ENCODE measurements around the gene RYR2.

RYR2 gene

GRCh38 chr1:237041795-237042525 lies at the start of gene RYR2:
TSS of gene RYR2 (plus strand) at chr1:237042184. CDS start at chr1:237042522, 338 bp downstream.
- Histone ChIP-seq H3K4me1 (no peaks in the 10 kb centered on the region), H3K4me3 (no peak within 1 kb of the TSS), H4K20me1 (no peaks in the 10 kb centered on the region), H3K27me3 (no peaks in the 10 kb centered on the region), H3K9me3 (replicated peaks in 1 of 11) (peaks cover 14 to 25% (median 20%) of the 10 kb centered on the region in 11 experiments), H3K4me2 (no peak within 1 kb of the TSS), H3K27ac (no peak within 1 kb of the TSS), H3K36me3 (no peaks in the 10 kb centered on the region), H3K9ac (no peak within 1 kb of the TSS)
- TF ChIP-seq Cebpa-rat (IDR thresholded peaks at IDR 0.05) = peak in 6 of 11 experiments; percentile 39 to 91 (median 57); a peak in 9 of 22 replicates

DNA sequence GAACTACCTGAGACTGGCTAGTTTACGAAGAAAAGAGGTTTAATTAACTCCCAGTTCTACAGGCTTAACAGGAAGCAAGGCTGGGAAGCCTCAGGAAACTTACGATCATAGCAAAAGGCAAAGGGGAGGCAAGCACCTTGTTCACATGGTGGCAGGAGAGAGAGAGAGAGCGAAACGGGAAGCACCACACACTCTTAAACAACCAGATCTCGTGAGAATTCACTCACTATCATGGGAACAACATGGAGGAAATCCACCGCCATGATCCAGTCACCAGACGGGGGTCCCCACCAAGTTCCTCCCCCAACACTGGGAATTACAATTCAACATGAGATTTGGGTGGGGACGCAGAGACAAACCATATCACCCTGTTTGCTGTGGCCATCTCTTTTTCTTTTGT lies 49.5 kb upstream of the RYR2 start:
- no peak overlapping the region for H3K9ac ChIP-seq
- H3K27me3 ChIP-seq = no peaks in the 10 kb centered on the region
- no peak for TF ChIP-seq Cebpa-rat (IDR thresholded peaks at IDR 0.05)
- no peaks in the 10 kb centered on the region for H4K20me1 ChIP-seq
- no peak overlapping the region for H3K27ac ChIP-seq
- H3K9me3 ChIP-seq (replicated peaks in 1 of 11) = peaks cover 12 to 19% (median 16%) of the 10 kb centered on the region in 11 experiments; a peak in 21 of 22 replicates
- no peaks in the 10 kb centered on the region for H3K4me1 ChIP-seq
- no peak overlapping the region for H3K4me2 ChIP-seq
- H3K4me3 ChIP-seq = no peak overlapping the region
- H3K36me3 ChIP-seq = no peaks in the 10 kb centered on the region

GRCh38 chr1:236994450-236994849 lies 47.5 kb upstream of the RYR2 start:
- no peaks in the 10 kb centered on the region for H4K20me1 ChIP-seq
- TF ChIP-seq Cebpa-rat (IDR thresholded peaks at IDR 0.05) = no peak
- no peaks in the 10 kb centered on the region for H3K36me3 ChIP-seq
- no peaks in the 10 kb centered on the region for H3K4me1 ChIP-seq
- no peak overlapping the region for H3K4me3 ChIP-seq
- H3K4me2 ChIP-seq = no peak overlapping the region
- H3K27me3 ChIP-seq = no peaks in the 10 kb centered on the region
- no peak overlapping the region for H3K27ac ChIP-seq
- H3K9me3 ChIP-seq (replicated peaks in 1 of 11) = peaks cover 11 to 13% (median 12%) of the 10 kb centered on the region in 11 experiments; a peak in 21 of 22 replicates
- no peak overlapping the region for H3K9ac ChIP-seq

GRCh38 chr1:236997361-236997760 lies 44.6 kb upstream of the RYR2 start:
- Histone ChIP-seq H3K27ac (no peak overlapping the region), H3K36me3 (no peaks in the 10 kb centered on the region), H4K20me1 (no peaks in the 10 kb centered on the region), H3K27me3 (no peaks in the 10 kb centered on the region), H3K4me3 (no peak overlapping the region), H3K9me3 (replicated peaks in 1 of 11) (no peaks in the 10 kb centered on the region), H3K4me1 (no peaks in the 10 kb centered on the region), H3K9ac (no peak overlapping the region), H3K4me2 (no peak overlapping the region)
- TF ChIP-seq Cebpa-rat (IDR thresholded peaks at IDR 0.05) = no peak

DNA sequence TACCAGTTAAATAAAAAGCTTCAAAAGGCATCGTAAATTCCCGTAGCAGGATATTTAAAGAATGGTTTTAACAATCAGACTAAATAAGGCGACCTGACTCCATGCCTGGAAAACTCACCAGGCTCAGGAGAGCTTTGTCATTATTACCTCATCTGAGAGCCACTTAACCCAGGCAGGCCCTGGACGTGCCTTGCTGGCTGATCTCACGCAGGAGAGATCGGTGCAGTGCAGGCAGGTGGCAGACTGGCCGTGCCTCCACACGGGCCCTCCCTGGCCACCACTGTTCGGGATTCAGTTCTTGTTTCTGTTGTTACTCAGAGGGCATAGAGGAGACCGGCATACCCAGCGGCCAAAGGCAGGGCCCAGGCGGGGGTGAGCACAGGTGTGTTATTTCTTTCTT lies 44.1 kb upstream of the RYR2 start:
- Histone ChIP-seq H4K20me1 (no peaks in the 10 kb centered on the region), H3K4me1 (no peaks in the 10 kb centered on the region), H3K4me2 (no peak overlapping the region), H3K27me3 (no peaks in the 10 kb centered on the region), H3K4me3 (no peak overlapping the region), H3K9ac (no peak overlapping the region), H3K36me3 (no peaks in the 10 kb centered on the region), H3K9me3 (replicated peaks in 1 of 11) (no peaks in the 10 kb centered on the region), H3K27ac (no peak overlapping the region)
- no peak for TF ChIP-seq Cebpa-rat (IDR thresholded peaks at IDR 0.05)

GRCh38 chr1:236998546-236998945 lies 43.4 kb upstream of the RYR2 start:
- Histone ChIP-seq H3K36me3 (no peaks in the 10 kb centered on the region), H3K4me2 (no peak overlapping the region), H4K20me1 (no peaks in the 10 kb centered on the region), H3K9me3 (replicated peaks in 1 of 11) (no peaks in the 10 kb centered on the region), H3K9ac (no peak overlapping the region), H3K27me3 (no peaks in the 10 kb centered on the region), H3K27ac (no peak overlapping the region), H3K4me1 (no peaks in the 10 kb centered on the region), H3K4me3 (no peak overlapping the region)
- no peak for TF ChIP-seq Cebpa-rat (IDR thresholded peaks at IDR 0.05)

- no peak overlapping the region for H3K27ac ChIP-seq
- no peaks in the 10 kb centered on the region for H3K36me3 ChIP-seq
- H4K20me1 ChIP-seq = no peaks in the 10 kb centered on the region
- H3K4me3 ChIP-seq = no peak overlapping the region
- no peak overlapping the region for H3K4me2 ChIP-seq
- no peak for TF ChIP-seq Cebpa-rat (IDR thresholded peaks at IDR 0.05)
- no peaks in the 10 kb centered on the region for H3K4me1 ChIP-seq
- H3K9ac ChIP-seq = no peak overlapping the region
- H3K9me3 ChIP-seq (replicated peaks in 1 of 11) = no peaks in the 10 kb centered on the region
- no peaks in the 10 kb centered on the region for H3K27me3 ChIP-seq
These were observed 41.8 kb upstream of the RYR2 start for GRCh38 chr1:237000191-237000590.

DNA sequence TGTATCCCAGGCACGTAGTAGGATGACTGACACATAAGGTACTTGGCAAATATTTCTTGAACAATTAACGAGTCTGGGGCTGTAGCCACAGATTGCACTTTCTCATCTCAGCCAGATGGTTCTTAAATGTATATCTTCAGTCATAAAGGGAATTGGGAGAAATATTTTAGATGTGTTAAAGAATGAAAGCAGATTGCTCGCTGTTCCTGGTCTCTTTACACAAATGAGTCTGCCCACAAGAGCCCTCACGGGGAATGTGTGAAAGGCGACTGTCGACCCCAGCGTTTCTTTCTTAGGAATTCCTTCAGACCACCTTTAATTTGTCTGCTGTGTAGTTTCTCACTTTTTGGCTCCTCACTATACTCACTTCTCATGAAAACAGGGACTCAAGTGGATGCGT lies 38.5 kb upstream of the RYR2 start:
- Histone ChIP-seq H3K27ac (no peak overlapping the region), H4K20me1 (no peaks in the 10 kb centered on the region), H3K4me1 (no peaks in the 10 kb centered on the region), H3K9me3 (replicated peaks in 1 of 11) (no peaks in the 10 kb centered on the region), H3K4me3 (no peak overlapping the region), H3K9ac (no peak overlapping the region), H3K36me3 (no peaks in the 10 kb centered on the region), H3K27me3 (no peaks in the 10 kb centered on the region), H3K4me2 (no peak overlapping the region)
- no peak for TF ChIP-seq Cebpa-rat (IDR thresholded peaks at IDR 0.05)

DNA sequence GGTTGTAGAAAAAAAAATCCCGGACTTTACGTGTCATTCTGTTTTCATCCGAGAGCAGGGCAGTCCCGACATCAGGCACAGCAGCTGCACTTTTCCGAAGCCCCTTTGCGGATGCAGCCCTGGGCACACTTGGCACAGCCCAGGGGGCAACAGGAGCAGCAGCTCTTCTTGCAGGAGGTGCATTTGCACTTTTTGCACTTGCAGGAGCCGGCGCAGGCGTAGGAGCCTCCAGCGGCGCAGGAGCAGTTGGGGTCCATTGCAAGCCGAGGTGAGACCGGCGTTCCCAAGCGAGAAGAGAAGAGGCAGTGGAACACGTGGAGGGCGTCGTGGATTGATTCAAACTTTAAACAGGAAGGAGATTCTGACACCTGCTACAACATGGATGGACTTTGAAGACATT lies 37.9 kb upstream of the RYR2 start, which contains the start of gene MT1HL1:
Gene MT1HL1, minus strand, starts transcription at position 326 of the 400 bp plus-strand sequence. Its CDS starts 69 bp downstream, at position 257.
- H4K20me1 ChIP-seq = no peaks in the 10 kb centered on the region
- no peaks in the 10 kb centered on the region for H3K4me1 ChIP-seq
- H3K4me2 ChIP-seq = no peak within 1 kb of the TSS
- H3K36me3 ChIP-seq = no peaks in the 10 kb centered on the region
- no peak for TF ChIP-seq Cebpa-rat (IDR thresholded peaks at IDR 0.05)
- H3K27ac ChIP-seq = no peak within 1 kb of the TSS
- H3K9ac ChIP-seq = no peak within 1 kb of the TSS
- no peaks in the 10 kb centered on the region for H3K9me3 ChIP-seq (replicated peaks in 1 of 11)
- no peak within 1 kb of the TSS for H3K4me3 ChIP-seq
- H3K27me3 ChIP-seq = no peaks in the 10 kb centered on the region

- no peaks in the 10 kb centered on the region for H3K27me3 ChIP-seq
- no peaks in the 10 kb centered on the region for H4K20me1 ChIP-seq
- H3K4me1 ChIP-seq = no peaks in the 10 kb centered on the region
- no peak for TF ChIP-seq Cebpa-rat (IDR thresholded peaks at IDR 0.05)
- H3K9ac ChIP-seq = no peak overlapping the region
- H3K9me3 ChIP-seq (replicated peaks in 1 of 11) = no peaks in the 10 kb centered on the region
- no peak overlapping the region for H3K4me3 ChIP-seq
- no peaks in the 10 kb centered on the region for H3K36me3 ChIP-seq
- no peak overlapping the region for H3K27ac ChIP-seq
- H3K4me2 ChIP-seq = no peak overlapping the region
These were observed 36.3 kb upstream of the RYR2 start for GRCh38 chr1:237005674-237006073.

All from BLaER1 treated with 17β-estradiol and CSF1 and Interleukin-3, amounts not matched to agents 10 nM and 100 nM (cell line).